HepG2 (cell line): ENCODE data around the gene ABHD6. TPM values are rescaled to one million over a fixed set of nuclear protein-coding genes. Genes with fewer than 3 reads are reported as not detected.

Experiments
- CREB3 ChIP-seq: sonication (generic); formaldehyde crosslinking; IDR thresholded peaks from 2 replicates; pipeline ENCODE4 v1.5.0; 2020; ENCODE audit warnings: missing genetic modification reagents
- FOSL2 ChIP-seq: sonication (generic); formaldehyde crosslinking; IDR thresholded peaks from 2 replicates; pipeline ENCODE4 v1.4.0; 2020; ENCODE audit warnings: missing genetic modification reagents
- FOXP1 ChIP-seq, 2 experiments: fragments of 450-650 bp in 1 of 2; IDR thresholded peaks; 2 replicates each; pipeline ENCODE4 v1.6.1; 2017 to 2018; ENCODE audit warnings: antibody characterized with exemption in 1 of 2
- GATA4 ChIP-seq: sonication (generic); IDR thresholded peaks from 2 replicates; pipeline ENCODE4 v1.6.1; 2016; ENCODE audit warnings: antibody characterized with exemption, low read depth, borderline replicate concordance
- KDM3A ChIP-seq: IDR thresholded peaks from 2 replicates; pipeline ENCODE4 v1.6.1; 2018; ENCODE audit warnings: low read depth, missing compliant biosample characterization
- KDM6A ChIP-seq: IDR thresholded peaks from 2 replicates; pipeline ENCODE4 v1.6.1; 2016; ENCODE audit warnings: low read depth
- KLF12 ChIP-seq: sonication (generic); formaldehyde crosslinking; IDR thresholded peaks from 2 replicates; pipeline ENCODE4 v1.4.0; 2020; ENCODE audit warnings: missing genetic modification reagents, borderline replicate concordance
- NFRKB ChIP-seq: fragments of 450-650 bp; IDR thresholded peaks from 2 replicates; pipeline ENCODE4 v1.6.1; 2017
- RORA ChIP-seq: sonication (generic); formaldehyde crosslinking; IDR thresholded peaks from 2 replicates; pipeline ENCODE4 v1.5.0; 2020; ENCODE audit warnings: mild to moderate bottlenecking, missing genetic modification reagents, moderate library complexity
- SP140L ChIP-seq: sonication (generic); formaldehyde crosslinking; IDR thresholded peaks from 2 replicates; pipeline ENCODE4 v1.4.0; 2020; ENCODE audit warnings: missing genetic modification reagents, borderline replicate concordance
- SRY ChIP-seq: sonication (generic); formaldehyde crosslinking; IDR thresholded peaks from 2 replicates; pipeline ENCODE4 v1.8.0; 2022; ENCODE audit warnings: mild to moderate bottlenecking, missing genetic modification reagents
- TEF ChIP-seq: sonication (generic); formaldehyde crosslinking; IDR thresholded peaks from 2 replicates; pipeline ENCODE4 v1.5.0; 2020; ENCODE audit warnings: missing genetic modification reagents
- TRIM22 ChIP-seq: fragments of 450-650 bp; IDR thresholded peaks from 2 replicates; pipeline ENCODE4 v1.6.1; 2017
- XBP1 ChIP-seq: sonication (generic); formaldehyde crosslinking; IDR thresholded peaks from 2 replicates; pipeline ENCODE4 v1.5.0; 2020; ENCODE audit warnings: missing genetic modification reagents
- YEATS2 ChIP-seq: sonication (generic); formaldehyde crosslinking; IDR thresholded peaks from 2 replicates; pipeline ENCODE4 v1.4.0; 2020; ENCODE audit warnings: missing genetic modification reagents, borderline replicate concordance
- ZBTB26 ChIP-seq: IDR thresholded peaks from 2 replicates; pipeline ENCODE4 v1.6.1; 2016; ENCODE audit warnings: missing compliant biosample characterization, missing genetic modification reagents, borderline replicate concordance
- ZBTB49 ChIP-seq: sonication (generic); formaldehyde crosslinking; IDR thresholded peaks from 2 replicates; pipeline ENCODE4 v1.4.0; 2020; ENCODE audit warnings: missing genetic modification reagents, borderline replicate concordance
- ZNF143 ChIP-seq: sonication (generic); formaldehyde crosslinking; IDR thresholded peaks from 2 replicates; pipeline ENCODE4 v1.4.0; 2020; ENCODE audit warnings: missing genetic modification reagents
- ZNF263 ChIP-seq: sonication (generic); formaldehyde crosslinking; IDR thresholded peaks from 2 replicates; pipeline ENCODE4 v1.4.0; 2020; ENCODE audit warnings: missing genetic modification reagents
- ZNF337 ChIP-seq: sonication (generic); formaldehyde crosslinking; IDR thresholded peaks from 2 replicates; pipeline ENCODE4 v1.5.1; 2020; ENCODE audit warnings: missing genetic modification reagents, low read depth, mild to moderate bottlenecking, borderline replicate concordance
- ZNF34 ChIP-seq: sonication (generic); formaldehyde crosslinking; IDR thresholded peaks from 2 replicates; pipeline ENCODE4 v1.4.0; 2020; ENCODE audit warnings: mild to moderate bottlenecking, missing genetic modification reagents, borderline replicate concordance
- ZNF501 ChIP-seq: sonication (generic); formaldehyde crosslinking; IDR thresholded peaks from 2 replicates; pipeline ENCODE4 v1.5.1; 2020; ENCODE audit warnings: mild to moderate bottlenecking, moderate library complexity, missing genetic modification reagents
- ZNF567 ChIP-seq: sonication (generic); formaldehyde crosslinking; IDR thresholded peaks from 2 replicates; pipeline ENCODE4 v1.8.1; 2023; ENCODE audit warnings: mild to moderate bottlenecking, missing genetic modification reagents, borderline replicate concordance
- ZNF577 ChIP-seq: sonication (generic); formaldehyde crosslinking; IDR thresholded peaks from 2 replicates; pipeline ENCODE4 v1.4.0; 2020; ENCODE audit warnings: mild to moderate bottlenecking, low read depth, missing genetic modification reagents, borderline replicate concordance
- ZNF580 ChIP-seq: IDR thresholded peaks from 2 replicates; pipeline ENCODE4 v1.6.1; 2016; ENCODE audit warnings: low read depth, borderline replicate concordance
- polyA plus RNA-seq, 8 experiments: library from polyadenylated mRNA; depleted of rRNA in 3 of 8; stranded (reverse) in 7 of 8; unstranded in 1 of 8; fragments of >200 nt; fragmentation: Illumina TruSeq in 4 of 8; extraction: Trizol in 4 of 8; gene quantifications; 2 replicates each; pipeline versions ENCODE4 v1.2.1 to v1.2.3, GENCODE V29; 2011 to 2016; ENCODE audit warnings: low read depth in 4 of 8, missing spikeins in 1 of 8, mixed read lengths in 1 of 8; ENCODE audit not compliant: insufficient read depth in 1 of 8
- total RNA-seq, 5 experiments: library from RNA; depleted of rRNA; stranded (reverse); fragments of >200 nt; fragmentation: Illumina TruSeq; extraction: Trizol; gene quantifications; 2 replicates each; pipeline ENCODE4 v1.2.3, GENCODE V29; 2016; ENCODE audit warnings: low read depth in 1 of 5

The ABHD6 gene
- total and polyA plus RNA-seq, 2 of the 13 experiments (the other 11 are each of a cell fraction or from before 2014, with no cell fraction given): 9.0 to 17.2 TPM

GRCh38 chr3:58188921-58189451, 48.6 kb upstream of the ABHD6 start (continued):
- no peak for TF ChIP-seq CREB3 (CRISPR knock-in tag)
- TF ChIP-seq TEF: no peak
- TF ChIP-seq KDM3A (CRISPR knock-in tag): peak; percentile 66; the same call in 1 of the 2 replicates
- no peak for TF ChIP-seq SRY
- no peak for TF ChIP-seq NFRKB
- TF ChIP-seq ZNF577 (CRISPR knock-in tag): no peak
- 0 out of 2 replicates have a peak, but pooled peaks have one; percentile 22 for TF ChIP-seq ZNF580
- TF ChIP-seq YEATS2: no peak
- TF ChIP-seq KDM6A (CRISPR knock-in tag): peak; percentile 84
- TF ChIP-seq ZNF143 (CRISPR knock-in tag): no peak
- no peak for TF ChIP-seq TRIM22
- no peak for TF ChIP-seq XBP1 (CRISPR knock-in tag)
- TF ChIP-seq ZNF567 (CRISPR knock-in tag): no peak; the same call in 1 of the 2 replicates
- TF ChIP-seq ZNF337: no peak
- no peak for TF ChIP-seq ZBTB49 (CRISPR knock-in tag)
- TF ChIP-seq ZNF34 (CRISPR knock-in tag): no peak
- no peak for TF ChIP-seq SP140L (CRISPR knock-in tag)
- peak; percentile 73; the same call in 1 of the 2 replicates for TF ChIP-seq GATA4
- TF ChIP-seq ZBTB26 (CRISPR knock-in tag): no peak
- TF ChIP-seq ZNF501: peak; percentile 24; the same call in 1 of the 2 replicates
- peak; percentile 54 for TF ChIP-seq FOSL2 (CRISPR knock-in tag)
- no peak for TF ChIP-seq KLF12
- no peak for TF ChIP-seq FOXP1 (IDR thresholded peaks at IDR 0.05)
- peak; percentile 81; the same call in 1 of the 2 replicates for TF ChIP-seq FOXP1 (CRISPR knock-in tag; IDR thresholded peaks at IDR 0.05)
- no peak for TF ChIP-seq RORA (CRISPR knock-in tag)
- TF ChIP-seq ZNF263 (CRISPR knock-in tag): peak; percentile 58; the same call in 1 of the 2 replicates
